GM13976 (cell line): ENCODE results near the gene SYCP2.

Source experiments
- DNase-seq: peaks from one replicate; pipeline ENCODE4 v3.0.0; 2012; ENCODE audit warnings: low spot score
- in situ Hi-C: fragments of 300-500 bp; cut with MboI; formaldehyde crosslinking; loops from one replicate; pipeline ENCODE4 v1.12.0; 2022; ENCODE audit warnings: low sequenced_read_pairs, mixed read lengths, inconsistent platforms; ENCODE audit not compliant: unreplicated experiment
- TF ChIP-seq, protein P1 (sequence below): IDR thresholded peaks from 2 replicates; pipeline ENCODE4 v1.5.1; 2012; ENCODE audit warnings: borderline replicate concordance, mild to moderate bottlenecking; ENCODE audit not compliant: insufficient read depth; ENCODE audit errors: extremely low read depth, missing control alignments, control extremely low read depth

Gene SYCP2

DNA sequence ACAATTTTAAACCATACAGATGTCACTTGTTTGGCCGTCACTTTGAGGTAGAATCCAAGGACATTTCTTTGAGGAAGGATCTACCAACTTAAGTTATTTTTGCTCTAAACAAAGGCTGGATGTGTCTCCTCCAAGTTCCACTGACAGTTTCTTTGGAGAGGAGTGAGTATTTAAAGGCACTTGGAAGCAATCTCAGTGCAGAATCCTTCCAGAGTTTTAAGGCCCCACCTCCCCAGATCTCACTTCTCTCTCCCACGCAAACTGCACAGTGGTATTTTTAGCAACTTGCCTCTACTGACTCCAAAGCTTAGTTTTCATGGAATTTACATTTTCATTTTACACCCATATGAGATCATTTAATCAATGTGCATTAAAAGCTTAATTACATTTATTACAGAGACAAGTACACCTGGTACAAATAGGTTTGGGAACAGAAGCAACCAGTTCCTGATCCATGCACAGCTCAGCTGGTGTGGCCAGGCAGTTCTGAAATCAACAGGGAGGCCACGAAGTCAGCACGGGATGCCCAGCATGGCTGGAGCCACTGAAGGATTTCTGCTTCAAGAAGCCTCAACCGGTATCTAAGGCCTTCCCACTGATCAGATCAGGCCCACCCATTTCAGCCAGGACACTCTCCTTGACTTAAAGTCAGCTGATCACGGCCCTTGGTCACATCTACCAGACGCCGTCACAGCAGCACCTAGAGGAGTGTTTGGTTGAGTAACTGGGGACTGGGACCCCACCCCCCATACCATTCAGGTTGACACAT lies 109.8 kb downstream of the SYCP2 start:
- in situ Hi-C loops, result no loop called here
- DNase-seq, result peak; percentile 11
- TF ChIP-seq, protein P1, sequence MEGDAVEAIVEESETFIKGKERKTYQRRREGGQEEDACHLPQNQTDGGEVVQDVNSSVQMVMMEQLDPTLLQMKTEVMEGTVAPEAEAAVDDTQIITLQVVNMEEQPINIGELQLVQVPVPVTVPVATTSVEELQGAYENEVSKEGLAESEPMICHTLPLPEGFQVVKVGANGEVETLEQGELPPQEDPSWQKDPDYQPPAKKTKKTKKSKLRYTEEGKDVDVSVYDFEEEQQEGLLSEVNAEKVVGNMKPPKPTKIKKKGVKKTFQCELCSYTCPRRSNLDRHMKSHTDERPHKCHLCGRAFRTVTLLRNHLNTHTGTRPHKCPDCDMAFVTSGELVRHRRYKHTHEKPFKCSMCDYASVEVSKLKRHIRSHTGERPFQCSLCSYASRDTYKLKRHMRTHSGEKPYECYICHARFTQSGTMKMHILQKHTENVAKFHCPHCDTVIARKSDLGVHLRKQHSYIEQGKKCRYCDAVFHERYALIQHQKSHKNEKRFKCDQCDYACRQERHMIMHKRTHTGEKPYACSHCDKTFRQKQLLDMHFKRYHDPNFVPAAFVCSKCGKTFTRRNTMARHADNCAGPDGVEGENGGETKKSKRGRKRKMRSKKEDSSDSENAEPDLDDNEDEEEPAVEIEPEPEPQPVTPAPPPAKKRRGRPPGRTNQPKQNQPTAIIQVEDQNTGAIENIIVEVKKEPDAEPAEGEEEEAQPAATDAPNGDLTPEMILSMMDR, result no peak

DNA sequence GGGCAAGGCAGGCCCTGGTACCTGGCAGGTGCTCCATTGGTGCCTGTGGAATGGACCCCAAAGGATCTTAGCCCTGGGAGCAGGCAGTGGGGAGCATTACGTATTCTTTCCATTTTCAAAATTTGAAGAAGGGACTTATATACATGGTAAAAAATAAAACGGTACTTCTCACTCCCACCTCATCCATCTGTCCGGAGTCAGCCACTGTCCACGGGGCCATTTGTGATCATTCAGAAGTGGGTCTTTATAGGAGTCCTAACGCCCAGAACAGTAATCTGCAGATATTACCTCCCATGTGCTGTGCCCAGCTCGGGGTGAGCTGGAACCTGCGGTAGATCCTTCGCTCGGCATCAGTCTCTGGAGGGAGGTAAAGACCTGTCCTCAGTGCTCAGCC lies 110.4 kb downstream of the SYCP2 start:
- TF ChIP-seq, protein P1, result no peak
- in situ Hi-C loops, result no loop called here
- DNase-seq, result peak; percentile 7

DNA sequence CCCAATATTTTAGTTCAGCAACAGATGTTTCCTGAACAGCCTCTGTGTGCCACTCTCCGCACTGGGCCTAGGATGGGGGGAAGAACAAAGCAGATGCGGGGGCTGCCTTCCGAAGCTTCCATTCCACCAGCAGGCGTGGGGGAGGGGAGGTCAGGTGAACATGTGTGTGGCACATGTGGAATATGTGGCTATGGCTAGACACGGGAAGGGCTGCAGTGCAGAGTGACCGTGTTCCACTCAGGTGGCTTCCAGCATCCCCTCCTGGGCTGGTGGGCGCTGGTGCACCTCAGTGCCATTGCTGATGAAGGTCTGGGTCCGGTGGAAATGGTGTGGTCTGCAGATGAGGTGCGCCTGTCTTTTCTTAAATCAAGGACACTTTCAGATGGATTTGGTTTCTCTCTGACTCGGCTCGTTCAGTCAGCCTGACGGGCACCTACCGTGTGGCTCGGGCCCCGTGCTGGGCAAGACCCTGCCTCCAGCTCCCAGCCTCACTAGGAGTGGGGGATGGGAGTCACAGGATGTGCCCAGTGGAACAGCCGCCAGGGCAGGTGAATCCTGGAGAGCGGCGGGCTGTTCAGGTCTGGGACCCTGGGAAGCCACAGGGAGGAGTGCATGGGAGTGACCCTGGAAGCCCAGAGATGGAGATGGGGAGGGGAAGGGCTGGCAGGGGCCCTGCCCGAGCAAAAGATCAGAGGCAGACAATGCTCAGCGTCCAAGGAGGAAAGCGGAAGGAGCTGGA lies 111.0 kb downstream of the SYCP2 start:
- peak; percentile 20 for DNase-seq
- in situ Hi-C loops, result no loop called here
- TF ChIP-seq, protein P1, result no peak

DNA sequence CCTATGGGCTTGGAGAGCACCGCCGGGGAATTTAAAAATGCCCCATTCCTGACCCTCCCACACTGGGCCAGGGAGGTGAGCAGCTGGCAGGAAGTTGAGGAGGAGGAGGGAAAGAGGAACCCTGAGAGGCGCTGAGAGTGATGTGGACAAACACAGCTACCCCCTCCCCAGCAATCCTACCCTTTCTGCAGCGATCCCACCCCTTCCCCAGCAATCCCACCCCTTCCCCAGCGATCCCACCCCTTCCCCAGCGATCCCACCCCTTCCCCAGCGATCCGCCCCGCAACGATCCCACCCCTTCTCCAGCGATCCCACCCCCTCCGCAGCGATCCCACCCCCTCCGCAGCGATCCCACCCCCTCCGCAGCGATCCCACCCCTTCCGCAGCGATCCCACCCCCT lies 111.6 kb downstream of the SYCP2 start:
- in situ Hi-C loops, result no loop called here
- TF ChIP-seq, protein P1, result no peak
- peak; percentile 13 for DNase-seq

DNA sequence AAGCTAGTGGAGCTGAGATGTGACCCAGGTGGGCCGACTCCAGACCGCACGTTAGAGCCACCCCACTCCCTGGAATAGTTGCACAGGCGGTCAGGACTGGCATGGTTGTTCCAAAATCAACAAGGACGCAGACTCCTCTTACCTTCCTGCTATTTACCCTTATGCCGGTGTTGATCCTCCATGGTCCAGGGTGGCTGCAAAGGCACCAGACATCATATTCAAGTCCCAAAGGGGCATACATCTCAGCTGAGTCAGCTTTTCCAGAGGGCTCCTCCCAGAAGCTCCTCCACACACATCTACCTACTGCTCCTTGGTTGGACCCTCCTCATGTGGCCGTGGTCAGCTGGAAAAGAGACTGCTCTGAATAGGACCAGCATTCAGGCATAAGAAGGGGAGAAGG lies 112.2 kb downstream of the SYCP2 start:
- in situ Hi-C loops, result no loop called here
- DNase-seq, result peak; percentile 8
- TF ChIP-seq, protein P1, result no peak

DNA sequence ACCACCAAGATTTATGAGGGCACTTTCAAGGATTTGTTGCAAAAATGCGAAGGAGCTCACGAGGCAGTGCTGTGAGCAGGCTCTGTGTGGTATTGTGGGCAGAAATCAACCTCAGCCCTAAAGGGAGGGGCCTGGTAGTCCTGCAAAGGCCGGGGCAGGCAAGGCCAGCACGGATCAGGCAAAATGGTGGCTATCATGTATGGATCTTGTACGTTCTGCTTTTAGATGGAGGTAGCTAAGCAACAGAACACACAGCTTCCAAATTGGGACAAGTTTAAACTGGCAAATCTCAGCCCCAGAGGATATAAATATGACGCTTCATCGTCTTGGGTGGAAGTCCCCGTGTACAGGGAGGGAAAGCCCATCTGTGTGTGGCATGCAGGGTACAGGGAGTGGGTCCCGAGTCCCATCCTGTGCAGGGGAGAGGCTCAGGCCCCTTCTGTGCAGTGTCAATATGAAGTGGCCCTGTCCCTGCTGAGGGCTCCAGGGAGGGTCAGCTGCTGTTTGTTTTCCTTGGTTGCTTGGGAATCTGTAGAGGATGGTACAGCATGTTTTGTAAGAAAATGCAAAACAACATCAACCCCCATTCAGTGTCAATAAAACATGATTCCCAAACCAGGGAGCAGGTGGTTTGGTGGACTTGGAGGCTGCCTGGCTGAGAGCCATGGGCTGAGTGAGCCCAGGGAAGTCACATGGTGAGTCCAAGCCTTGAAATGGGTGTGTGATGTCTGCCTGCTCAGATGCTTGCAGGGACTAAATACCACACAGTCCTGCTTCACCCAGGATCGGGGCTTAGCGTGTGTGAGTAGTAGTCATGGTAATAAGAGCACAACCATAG lies 113.0 kb downstream of the SYCP2 start:
- in situ Hi-C loops, result no loop called here
- TF ChIP-seq, protein P1, result no peak
- DNase-seq, result peak; percentile 26
